ENCODE results near the gene CPNE7. TPM values are rescaled to one million over a fixed set of nuclear protein-coding genes. Genes with fewer than 3 reads are reported as not detected.

Gene CPNE7
- 1 to 10 TPM in 1 of 4 donors, under 1 TPM in 1, not detected in 2; 0.44 to 1.1 TPM for total RNA-seq

GRCh38 chr16:89575247-89576152 is at the start of gene CPNE7:
Gene CPNE7 (plus strand): TSS chr16:89575758. CDS start chr16:89575898, 140 bp downstream.
- DNase-seq: no peak
- Histone ChIP-seq H3K27me3 (peaks cover 16% of the 10 kb centered on the region), H3K4me3 (replicated peaks in 1 of 3) (peak within 1 kb of the TSS in 1 of 3 donors; percentile 2), H3K4me1 (peaks cover 0 to 20% of the 10 kb centered on the region in 2 donors), H3K27ac (no peak within 1 kb of the TSS), H3K9me3 (no peaks in the 10 kb centered on the region), H3K36me3 (no peaks in the 10 kb centered on the region)
- intact Hi-C loops (cut with DNase I): no loop called here
- WGBS, 2 donors: 2% methylated on average over 16 of the region's 103 CpGs; no CpG with 5 or more reads in 1 of the 2 donors
- no peak for TF ChIP-seq CTCF (IDR thresholded peaks at IDR 0.05)
- TF ChIP-seq POLR2A (IDR thresholded peaks at IDR 0.05): no peak

- no peaks in the 10 kb centered on the region for H3K9me3 ChIP-seq
- TF ChIP-seq POLR2A (IDR thresholded peaks at IDR 0.05) (no peak), CTCF (IDR thresholded peaks at IDR 0.05) (no peak)
- intact Hi-C loops (cut with DNase I): no loop called here
- no peak overlapping the region for H3K4me3 ChIP-seq (replicated peaks in 1 of 3)
- WGBS, 2 donors: 92 to 97% methylated on average over 16 of the region's 16 CpGs
- H3K36me3 ChIP-seq: peaks cover 56 to 81% of the 10 kb centered on the region in 2 donors
- no peak overlapping the region for H3K27ac ChIP-seq
- no peaks in the 10 kb centered on the region for H3K27me3 ChIP-seq
- DNase-seq: no peak
- no peaks in the 10 kb centered on the region for H3K4me1 ChIP-seq
These were observed 46.5 kb upstream of the CPNE7 start for GRCh38 chr16:89529097-89529496.

- Histone ChIP-seq H3K9me3 (no peaks in the 10 kb centered on the region), H3K4me3 (replicated peaks in 1 of 3) (no peak overlapping the region), H3K4me1 (no peaks in the 10 kb centered on the region), H3K27me3 (no peaks in the 10 kb centered on the region), H3K36me3 (peaks cover 51 to 87% of the 10 kb centered on the region in 2 donors), H3K27ac (no peak overlapping the region)
- no peak for TF ChIP-seq POLR2A (IDR thresholded peaks at IDR 0.05)
- TF ChIP-seq CTCF (IDR thresholded peaks at IDR 0.05): no peak
- WGBS, 2 donors: 94 to 97% methylated on average over 37 of the region's 37 CpGs
- intact Hi-C loops (cut with DNase I): no loop called here
- DNase-seq: no peak
These were observed 44.9 kb upstream of the CPNE7 start for GRCh38 chr16:89530401-89531381.

- Histone ChIP-seq H3K9me3 (no peaks in the 10 kb centered on the region), H3K27me3 (no peaks in the 10 kb centered on the region), H3K27ac (no peak overlapping the region), H3K4me3 (replicated peaks in 1 of 3) (no peak overlapping the region), H3K36me3 (peaks cover 45 to 79% of the 10 kb centered on the region in 2 donors), H3K4me1 (no peaks in the 10 kb centered on the region)
- DNase-seq: no peak
- TF ChIP-seq POLR2A (IDR thresholded peaks at IDR 0.05) (no peak), CTCF (IDR thresholded peaks at IDR 0.05) (no peak)
- WGBS, 2 donors: 85 to 88% methylated on average over 27 to 30 of the region's 31 CpGs
- intact Hi-C loops (cut with DNase I): no loop called here
These were observed 43.6 kb upstream of the CPNE7 start for GRCh38 chr16:89531821-89532526.
